NCI-H524 treated with DMSO at 0.1 percent for 48 hours (cell line): ENCODE results near the gene PNMA6E.
"Not testable (repeated sequence)": the region's sequence is repeated elsewhere in the genome, so short reads cannot be mapped to it uniquely, and the experiment has no call there.

Experiments
- DNase-seq: peaks from one replicate; lab custom pipeline; 2025; lab: John Stamatoyannopoulos, UW

Gene PNMA6E

DNA sequence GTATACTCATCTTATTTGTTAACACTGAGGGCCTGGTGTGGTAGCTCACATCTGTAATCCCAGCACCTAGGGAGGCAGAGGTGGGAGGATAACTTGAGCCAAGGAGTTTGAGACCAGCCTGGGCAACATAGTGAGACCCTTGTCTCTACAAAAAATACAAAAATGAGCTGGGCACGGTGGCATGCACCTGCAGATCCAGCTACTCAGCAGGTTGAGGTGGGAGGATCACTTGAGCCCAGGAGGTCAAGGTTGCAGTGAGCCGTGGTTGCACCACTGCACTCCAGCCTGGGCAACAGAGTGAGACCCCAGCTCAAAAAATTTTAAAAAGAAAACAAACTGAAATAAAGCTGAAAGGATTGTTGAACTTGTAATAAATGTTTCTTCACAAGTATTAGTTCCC is 16.2 kb downstream of the PNMA6E start:
- DNase-seq, result not testable (repeated sequence)

DNA sequence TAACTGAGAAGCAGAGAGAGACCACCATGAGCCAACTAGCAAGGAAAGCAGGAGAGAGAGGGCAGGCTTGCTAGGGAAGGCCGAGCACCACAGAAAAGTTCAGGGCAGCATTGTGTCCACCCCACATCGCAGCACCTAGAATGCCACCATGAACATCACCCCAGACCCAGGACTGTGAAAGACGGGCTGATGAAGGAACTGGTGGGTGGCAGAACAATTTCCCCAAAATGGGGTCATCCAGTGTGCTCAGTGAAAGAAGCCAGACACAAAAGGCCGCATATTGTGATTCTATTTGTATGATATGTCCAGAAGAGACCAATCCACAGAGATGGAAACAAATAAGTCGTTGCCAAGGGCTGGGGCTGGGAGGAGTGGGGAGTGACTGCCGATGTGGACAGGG is 16.8 kb downstream of the PNMA6E start:
- no peak for DNase-seq

DNA sequence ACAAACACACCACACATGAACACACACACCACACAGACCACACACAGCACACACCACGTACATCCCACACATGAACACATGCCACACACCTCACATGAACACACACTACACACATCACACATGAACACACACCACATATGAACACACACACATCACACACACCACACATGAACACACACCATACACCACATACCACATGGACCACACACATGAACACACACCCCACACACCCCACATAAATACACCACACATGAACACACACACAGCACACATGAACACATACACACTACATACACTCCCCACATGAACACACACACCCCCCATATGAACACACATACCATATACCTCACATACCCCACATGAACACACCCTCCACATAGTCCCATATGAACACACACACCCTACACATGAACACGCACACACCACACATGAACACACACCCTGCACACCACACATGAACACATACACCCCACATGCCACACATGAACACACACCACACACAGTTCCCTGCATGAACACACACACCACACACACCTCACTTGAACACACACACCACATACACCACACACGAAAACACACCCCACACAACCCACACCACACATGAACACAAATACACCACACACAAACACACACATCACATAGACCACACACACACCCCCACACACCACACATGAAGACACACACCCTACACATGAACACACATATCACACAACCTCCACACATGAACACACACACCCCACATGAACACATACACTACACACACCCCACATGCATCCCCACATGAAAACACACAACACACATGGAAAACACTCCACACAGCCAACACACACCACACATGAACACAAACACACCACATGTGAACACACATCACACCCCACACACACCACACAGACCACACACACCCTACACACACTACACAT is 18.3 kb downstream of the PNMA6E start:
- no peak for DNase-seq

DNA sequence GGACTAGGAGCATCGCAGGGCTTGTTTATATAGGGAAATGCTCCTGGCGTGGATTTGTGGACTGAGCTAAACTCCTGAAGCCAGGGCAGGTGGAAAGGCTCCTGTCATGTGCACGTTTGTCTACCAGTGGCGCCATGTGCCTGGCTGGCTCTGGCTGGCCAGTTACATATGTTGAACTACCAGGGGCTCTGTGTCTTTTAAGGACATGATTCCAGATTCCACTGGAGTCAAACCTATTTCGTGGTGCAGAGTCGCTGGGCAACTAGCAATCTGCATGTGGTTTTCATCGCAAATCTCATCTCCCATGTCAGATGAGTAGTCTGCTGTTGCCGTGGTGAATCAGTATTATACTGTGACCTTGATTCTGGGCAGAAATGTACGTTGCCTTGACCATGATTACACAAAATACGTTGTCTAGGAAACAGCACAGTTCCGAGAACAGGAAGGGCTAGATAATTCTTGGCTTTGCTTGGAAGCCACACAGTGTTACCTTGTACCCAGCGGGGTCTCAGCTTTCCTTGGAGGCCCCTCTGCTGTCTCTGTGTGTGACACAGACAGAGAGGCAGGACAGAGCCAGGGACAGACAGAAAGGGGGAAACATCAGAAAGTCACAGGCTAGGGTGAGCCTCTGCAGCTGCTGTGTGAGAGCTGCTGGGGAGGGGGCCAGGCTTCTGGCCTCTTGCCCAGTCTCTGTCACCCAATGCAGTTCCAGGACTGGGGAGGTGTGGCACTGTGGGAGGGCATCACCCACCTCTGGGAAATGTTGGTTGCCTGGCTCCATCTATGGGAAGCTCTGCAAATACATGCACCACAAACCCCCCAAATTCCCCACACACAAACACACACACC is 19.2 kb downstream of the PNMA6E start:
- peak; percentile 29 for DNase-seq

DNA sequence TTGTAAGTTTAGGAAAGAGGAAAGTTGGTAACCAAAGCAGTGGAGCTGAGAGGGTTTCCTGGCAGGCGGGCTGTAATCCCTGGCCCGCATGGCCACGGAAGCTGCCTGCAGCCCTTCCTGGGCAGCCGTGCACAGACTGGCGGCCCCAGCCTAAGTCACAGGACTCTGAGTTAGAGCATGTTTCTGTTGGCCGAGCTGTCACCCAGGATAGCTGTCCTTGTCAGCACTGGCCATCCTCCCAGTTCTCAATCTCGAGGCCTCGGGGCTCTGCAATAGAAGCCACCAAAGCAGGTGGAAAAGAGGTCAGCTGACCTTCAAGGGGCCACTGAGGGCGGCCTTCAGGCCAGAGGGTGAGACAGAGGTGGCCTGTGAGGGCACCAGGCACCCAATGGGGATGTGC is 20.5 kb downstream of the PNMA6E start:
- DNase-seq, result no peak

DNA sequence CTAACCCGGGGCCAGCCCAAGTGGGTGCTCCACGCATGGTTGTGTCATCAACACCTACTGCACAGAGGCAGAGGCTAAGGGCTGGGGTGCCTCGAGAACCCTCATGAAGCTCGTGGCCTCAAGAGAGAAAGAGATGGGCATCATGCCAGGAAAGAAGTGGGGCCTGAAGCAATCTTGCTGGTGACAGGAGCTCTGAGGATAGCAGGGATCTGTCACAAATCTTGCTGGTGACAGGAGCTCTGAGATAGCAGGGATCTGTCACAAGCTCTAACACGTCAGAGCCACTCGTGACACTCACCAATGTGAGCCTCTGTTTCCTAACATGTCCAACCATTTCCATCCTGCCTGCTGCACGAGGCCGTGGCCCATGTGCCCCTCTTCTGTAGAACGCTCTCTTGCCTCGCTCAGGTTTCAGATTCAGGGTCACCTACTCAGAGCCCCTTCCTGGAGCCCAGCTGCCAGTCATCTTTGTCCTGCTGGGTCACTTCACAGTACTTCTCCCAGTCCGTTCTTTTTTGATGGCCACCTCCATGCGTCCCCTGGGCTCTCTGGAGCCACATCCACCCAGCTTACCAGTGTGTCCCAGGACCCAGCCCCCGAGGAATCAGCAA is 21.1 kb downstream of the PNMA6E start:
- DNase-seq, result no peak

DNA sequence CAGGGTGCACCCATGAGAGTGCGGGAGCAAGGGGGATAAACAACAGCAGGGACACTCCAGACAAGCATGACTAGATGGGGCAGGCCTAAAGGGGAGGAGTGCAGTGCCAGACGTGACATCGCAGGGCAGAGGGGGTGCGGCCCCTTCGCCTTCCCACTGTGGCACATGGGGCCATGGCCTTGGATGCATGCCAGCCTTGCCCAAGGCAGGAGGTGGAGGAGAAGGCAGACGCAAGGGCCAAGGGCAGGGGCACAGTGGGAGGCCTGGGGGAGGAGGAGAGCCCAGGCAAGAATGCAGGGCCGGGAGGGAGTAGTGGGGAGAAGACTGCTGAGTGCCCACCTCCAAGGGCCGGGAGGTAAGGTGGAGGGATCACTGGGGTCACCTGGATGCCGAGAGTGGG is 21.6 kb downstream of the PNMA6E start:
- DNase-seq, result no peak

DNA sequence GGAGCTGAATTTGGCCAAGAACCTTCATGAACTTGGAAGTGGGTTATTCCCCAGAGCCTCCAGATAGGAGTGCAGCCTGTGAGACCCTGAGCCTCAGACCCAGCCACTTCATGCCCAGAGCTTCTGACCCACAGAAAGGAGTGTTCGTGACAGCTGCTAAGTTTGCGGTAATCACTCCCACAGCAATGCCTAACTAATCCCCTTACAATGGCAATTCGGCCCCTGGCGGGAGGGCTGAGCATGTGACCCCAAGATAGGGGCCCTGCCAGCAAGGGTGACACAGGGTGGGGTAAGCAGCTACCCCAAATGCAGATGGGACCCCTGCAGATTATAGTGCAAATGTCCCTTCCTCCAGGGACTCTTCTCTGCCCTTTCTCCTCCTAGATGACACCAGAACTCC is 22.5 kb downstream of the PNMA6E start:
- no peak for DNase-seq

DNA sequence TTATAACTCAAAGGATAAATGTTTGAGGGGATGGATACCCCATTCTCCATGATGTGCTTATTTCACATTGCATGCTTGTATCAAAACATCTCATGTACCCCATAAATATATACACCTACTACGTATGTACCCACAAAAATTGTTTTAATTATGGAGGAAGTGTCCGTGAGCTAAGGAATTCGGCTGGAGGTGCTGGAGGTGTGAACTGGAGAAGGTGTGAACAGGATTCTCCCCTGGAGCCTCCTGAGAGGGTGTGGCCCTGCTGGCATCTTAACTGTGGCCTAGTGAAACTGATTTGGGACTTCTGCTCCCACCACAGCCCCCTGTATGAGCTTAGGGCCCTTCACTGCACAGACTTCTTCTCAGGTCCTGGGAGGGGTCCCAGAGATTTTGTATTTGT is 23.4 kb downstream of the PNMA6E start:
- DNase-seq, result no peak

DNA sequence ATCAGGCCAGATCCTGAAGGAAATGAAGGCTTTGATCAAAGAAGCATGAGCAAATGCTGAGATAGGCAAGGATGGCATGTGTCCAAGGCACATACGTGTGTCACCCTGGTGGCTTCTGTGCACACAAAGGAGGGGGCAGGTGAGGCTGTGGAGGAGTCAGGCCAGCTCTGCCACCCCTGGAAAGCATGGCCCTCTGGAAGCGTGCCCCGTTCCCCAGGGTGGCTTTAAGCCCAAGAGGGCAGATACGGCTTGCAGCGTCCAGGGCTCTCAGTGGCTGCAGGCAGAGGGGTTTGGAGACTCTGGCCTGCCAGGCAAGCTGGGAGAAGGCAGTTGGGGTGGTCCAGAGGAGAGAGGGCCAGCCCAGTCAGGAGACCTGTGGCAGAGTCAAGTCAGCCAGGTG is 25.6 kb downstream of the PNMA6E start:
- no peak for DNase-seq

DNA sequence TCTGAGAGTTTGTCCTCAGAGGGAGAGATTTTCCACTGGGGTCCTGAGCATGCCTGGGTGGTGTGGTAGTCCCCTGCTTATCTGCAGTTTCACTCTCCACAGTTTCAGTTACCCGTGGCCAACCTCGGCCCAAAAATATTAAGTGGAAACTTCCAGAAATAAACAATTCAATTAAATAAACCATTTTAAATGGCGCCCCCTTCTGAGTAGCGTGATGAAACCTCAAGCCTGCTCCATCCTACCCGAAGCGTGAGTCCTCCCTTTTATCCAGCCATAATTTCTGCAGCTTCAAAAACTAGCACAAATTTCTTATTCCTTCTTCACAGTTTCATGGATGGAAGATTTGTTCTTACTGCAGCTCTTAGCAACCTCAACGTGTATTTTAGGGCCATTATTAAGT is 26.7 kb downstream of the PNMA6E start:
- no peak for DNase-seq

DNA sequence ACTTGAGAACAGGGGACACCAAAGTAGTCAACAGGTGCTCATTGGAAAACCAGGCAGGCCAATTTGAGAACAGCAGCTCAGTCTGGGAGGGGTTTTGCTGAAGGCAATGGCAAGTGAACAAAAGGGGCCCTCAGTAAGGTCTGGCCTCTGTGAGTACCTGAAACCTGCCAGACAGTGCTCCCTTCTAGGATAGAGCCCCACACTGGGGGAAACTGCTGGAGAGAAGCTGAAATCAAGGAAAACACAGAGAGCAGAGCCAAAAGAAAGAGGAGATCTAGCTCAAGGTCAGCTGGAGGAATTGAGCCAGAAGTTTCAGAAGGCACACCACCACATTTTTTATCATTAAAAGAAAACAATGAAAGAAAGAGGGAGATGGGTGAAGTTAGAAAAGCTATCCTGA is 28.2 kb downstream of the PNMA6E start:
- DNase-seq, result no peak

DNA sequence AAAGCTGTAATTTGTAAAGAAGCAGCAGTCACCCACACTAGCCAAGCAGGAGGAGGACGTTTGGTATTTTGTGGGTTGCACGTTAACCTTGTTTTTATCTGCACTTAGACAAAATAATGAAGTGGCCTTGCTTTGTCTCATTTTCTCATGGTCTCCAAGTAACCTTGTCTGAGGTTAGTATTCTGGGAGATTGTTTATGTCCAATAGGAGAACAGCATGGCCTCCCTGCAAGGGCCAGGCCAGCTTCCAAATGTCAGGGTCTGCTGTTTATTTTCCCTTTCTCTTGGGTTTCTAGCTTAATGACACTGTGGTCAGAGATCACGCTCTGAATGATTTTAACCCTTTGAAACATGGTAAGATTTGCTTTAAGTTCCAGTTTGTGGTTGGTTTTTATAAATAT is 29.9 kb downstream of the PNMA6E start:
- no peak for DNase-seq

DNA sequence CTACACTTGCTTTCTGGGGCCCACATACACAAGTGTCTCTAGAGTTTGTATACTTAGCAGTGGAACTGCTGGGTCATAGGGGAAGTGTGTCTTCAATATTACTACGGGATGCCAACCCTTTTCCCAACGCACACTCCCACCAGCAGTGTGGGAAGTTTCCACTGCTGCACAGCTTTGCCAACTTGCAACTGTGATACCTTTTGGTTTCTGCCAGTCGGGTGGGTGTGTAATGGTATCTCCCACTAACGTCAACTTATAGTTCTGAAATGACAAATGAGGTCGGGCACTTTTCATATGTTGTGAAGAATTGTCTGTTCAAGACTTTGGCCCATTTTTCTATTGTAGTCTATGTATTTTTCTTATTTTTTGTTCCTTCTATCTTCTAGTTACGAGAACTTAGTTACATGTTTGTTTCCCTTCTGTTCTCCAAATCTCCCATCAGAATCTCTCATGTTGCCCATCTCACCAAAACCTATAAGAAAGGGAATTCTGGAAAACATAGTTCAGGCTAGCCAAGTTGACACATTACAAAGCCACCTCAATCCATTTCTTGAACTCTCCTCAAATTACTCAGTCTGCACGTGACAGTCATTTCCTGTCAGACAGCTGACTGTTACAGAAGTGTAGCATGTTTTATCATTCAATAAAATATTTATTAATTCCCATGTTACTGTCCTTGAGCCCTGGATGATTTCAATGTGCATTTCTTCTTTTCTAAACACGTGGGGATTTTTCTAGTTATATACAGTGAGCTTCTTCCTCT is 30.7 kb downstream of the PNMA6E start:
- no peak for DNase-seq

DNA sequence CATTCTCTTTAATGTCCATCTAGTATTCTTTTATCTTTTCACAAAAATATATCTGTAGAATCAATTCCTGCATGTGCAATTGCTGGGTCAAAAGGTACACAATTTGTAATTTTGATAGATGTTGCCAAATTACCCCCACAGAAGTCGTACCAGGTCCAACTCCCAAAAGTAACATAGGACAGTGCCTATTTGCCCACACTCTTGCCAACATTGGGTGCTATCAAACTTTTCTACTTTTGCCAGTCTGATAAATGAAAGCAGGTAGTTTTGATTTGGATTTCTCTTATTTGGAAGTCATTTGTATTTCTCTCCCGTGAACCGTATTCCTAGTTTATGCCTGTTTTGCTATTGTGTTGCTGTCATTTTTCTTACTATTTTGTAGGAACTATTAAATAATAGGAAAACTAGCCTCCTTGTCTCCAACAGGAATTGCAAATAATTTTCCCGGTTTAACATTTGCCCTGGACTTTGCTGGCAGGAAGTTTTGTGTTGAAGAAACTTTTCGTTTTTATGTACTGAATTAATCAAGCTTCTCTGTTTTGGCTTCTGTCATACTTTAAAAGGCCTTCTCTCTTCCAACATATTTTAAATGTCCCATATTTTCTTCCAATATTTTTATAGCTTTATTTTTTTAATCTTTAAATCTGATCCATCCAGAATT is 34.1 kb downstream of the PNMA6E start:
- DNase-seq, result no peak

DNA sequence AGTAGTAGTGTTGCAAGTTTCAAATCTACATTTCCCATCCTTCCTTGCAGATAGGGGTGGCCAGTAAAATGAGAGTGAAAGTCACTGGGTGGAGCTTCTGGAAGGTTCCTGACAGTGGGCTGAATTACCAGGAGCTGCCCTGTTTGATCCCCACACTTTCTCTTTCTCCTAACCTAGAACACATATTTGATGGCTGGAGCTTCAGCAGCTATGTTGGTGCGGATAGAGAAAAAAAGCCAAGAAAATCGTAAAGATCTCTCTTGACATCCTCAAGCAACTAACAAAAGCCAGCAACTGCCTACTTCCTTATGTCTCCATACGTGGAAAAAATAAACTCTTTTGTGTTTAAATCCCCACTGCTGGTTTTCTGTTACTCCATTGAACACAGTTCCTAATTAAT is 35.0 kb downstream of the PNMA6E start:
- DNase-seq, result no peak

DNA sequence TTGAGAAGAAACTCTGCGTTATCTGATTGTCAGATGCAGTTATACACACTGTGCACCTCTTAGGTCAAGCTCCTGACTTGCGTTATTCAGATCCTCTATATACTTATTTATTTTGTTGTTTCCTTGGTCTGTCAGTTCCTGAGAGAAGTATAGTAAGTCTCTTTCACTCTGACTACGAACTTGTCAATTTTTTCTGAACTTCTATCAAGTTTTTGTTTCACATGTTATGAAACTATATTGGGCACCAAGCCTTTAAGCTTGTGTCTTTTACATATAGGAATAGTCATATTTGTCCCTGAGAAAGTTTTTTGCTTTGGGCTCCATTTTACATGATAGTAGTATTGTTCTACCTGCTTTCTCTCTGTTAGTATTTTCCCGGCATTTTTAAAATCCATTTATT is 35.5 kb downstream of the PNMA6E start:
- DNase-seq, result no peak

DNA sequence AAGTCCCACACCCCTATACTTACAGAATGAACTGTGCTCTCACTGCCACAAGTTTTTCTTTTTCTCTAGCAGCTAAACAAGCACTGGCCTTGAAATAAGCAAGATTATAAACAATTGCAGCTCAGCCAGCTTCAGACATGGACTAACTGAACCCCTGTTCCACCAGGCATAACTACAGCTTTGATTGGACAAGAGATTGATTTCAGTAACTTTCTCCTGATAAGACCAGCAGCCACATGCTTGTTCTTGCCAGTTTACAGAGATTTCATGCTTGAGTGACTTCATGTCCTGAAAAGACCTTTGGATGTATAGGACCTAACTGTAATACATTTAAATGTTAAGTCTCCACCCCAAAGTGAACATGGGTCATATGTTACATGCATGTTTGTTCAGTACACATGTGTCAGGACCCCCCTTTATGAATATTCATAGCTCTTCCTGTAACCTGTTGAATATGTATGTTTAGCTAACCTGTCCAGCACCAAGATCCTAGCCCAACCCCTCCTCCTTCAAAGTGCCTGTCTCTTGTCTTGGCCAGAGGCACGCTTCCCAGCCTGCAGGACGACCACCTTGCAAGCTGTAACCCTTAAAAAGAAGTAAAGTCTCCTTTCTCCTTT is 39.3 kb downstream of the PNMA6E start:
- DNase-seq, result no peak

DNA sequence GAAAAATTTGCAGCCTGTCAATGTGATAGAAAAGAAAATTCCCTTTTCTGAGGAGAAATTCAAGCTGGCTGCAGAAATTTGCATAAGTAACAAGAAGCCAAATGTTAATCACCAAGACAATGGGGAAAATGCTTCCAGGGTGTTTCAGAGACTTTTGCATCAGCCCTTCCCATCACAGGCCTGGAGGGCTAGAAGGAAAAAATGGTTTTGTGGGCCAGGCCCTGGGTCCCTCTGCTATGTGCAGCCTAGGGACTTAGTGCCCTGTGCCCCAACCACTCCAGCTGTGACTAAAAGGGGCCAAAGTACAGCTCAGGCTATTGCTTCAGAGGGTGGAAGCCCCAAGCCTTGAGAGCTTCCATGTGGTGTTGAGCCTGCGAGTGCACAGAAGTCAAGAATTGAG is 43.3 kb downstream of the PNMA6E start:
- DNase-seq, result no peak

DNA sequence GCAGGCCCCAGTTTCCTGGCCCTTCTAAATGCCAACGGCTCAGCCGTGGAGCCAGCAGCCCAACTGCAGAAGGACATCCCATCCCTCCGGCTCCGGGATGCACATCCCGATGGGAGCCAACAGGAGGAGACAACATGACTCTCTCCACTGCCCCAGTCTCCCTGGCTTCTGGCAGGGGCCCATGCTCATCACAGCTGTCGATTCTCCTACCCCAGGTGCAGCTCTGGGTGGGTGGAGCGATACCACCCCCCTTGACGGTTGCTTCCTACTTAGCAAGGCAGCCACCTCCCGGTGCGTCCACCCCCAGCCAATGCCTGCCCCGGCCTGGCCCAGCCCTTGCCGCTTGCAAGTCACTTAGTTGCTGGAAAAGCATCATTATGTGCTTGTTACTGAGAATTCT is 47.7 kb downstream of the PNMA6E start:
- no peak for DNase-seq

DNA sequence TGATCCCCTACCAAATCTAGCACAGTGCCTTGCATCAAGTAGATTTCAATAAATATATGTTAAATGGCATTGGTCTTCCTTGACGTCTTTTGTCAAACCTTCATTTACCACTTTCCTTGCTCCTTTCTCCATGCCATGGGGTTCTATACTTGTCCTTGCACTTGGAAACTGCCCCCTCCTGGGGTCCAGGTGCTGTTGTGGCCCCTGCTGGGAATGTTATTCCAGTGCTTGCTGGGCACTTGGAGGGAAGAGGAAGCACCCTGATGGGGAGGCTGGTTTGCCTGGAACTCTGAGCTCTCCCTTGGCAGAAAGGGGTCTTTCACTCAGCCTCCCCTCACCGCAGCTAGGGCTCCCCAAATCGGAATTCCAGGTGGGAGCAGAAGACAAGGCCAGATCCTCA is 48.3 kb downstream of the PNMA6E start:
- no peak for DNase-seq
